ENCODE data around the gene UVRAG.

UVRAG gene

DNA sequence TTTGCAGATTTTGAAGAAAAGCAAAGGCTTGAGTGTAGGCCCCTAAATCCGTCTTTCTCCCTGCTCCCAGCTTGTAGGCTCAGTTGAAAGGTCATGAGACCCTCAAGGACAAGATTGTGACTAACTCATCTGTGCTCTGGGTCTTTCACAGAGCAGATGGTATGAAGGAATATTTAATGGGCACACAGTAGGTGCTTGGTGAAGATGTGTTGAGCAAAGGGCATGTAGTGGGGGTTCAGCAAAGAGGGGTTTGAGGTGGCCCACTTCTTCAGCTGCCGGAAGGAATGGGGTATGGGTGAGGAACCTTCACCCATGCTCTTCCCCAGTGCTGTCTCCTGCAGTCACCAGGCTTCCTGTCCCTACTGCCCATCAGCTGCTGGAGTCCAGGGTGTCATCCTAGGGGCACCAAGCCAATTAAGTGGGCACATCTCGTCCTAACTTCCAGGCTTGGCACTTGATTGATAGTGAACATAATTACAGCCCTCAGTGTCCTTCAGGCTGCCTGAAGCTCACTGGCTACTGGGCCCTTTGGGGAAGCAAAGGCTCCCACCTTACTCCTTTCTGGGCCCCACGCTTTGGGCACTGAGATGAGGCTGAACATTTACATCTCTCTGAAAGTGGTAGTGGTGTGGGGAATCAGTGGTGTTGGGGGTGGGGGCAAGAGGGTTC lies 31.5 kb upstream of the UVRAG start:
- no peak for DNase-seq (ENCODE audit: low read depth in 1 of 2, low spot score in 1 of 2)

DNA sequence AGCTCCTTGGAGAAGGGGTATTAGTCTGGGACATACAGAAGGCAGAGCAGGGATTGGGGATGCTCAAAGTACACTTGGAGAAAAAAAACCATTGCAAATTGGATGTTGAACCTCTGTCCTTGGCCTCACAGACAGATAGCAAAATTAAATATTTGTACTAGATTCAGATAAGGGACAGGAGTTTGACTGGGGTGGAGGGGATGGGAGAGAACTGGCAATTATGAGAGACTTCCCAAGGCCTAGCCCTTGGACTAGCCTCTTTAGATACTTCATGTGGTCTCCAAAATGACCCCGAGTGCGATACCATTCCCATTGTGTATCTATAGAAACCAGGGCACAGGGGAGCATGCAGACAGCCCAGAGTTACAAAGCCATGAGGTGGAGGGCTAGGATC lies 30.9 kb upstream of the UVRAG start:
- DNase-seq (ENCODE audit: low read depth in 1 of 2, low spot score in 1 of 2), result no peak

GRCh38 chr11:75784506-75784905 lies 30.5 kb upstream of the UVRAG start:
- no peak for DNase-seq (ENCODE audit: low read depth in 1 of 2, low spot score in 1 of 2)

DNA sequence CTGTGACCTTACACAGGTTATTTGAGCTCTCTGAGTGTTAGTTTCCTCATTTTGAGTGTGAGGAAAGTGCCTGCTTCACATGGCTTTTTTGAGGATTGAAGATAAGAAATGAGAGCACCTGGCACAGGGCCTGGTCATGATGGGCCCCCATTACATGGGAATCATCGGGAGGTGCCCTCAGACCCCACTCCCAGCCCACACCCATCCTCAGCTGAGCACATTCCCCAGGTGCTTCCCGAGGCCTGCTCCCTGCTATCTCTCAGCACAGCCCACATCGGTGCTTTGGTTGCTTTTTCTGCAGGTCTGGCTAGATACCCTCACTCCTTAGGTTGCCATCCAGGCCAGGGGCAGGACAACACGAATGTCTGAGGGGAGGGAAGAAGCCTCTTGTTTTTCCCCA lies 29.8 kb upstream of the UVRAG start:
- no peak for DNase-seq (ENCODE audit: low read depth in 1 of 2, low spot score in 1 of 2)

- no peak for DNase-seq (ENCODE audit: low read depth in 1 of 2, low spot score in 1 of 2)
Observed at GRCh38 chr11:75786101-75786736, 28.8 kb upstream of the UVRAG start.

- no peak for DNase-seq (ENCODE audit: low read depth in 1 of 2, low spot score in 1 of 2)
Observed at GRCh38 chr11:75789521-75789920, 25.5 kb upstream of the UVRAG start.

DNA sequence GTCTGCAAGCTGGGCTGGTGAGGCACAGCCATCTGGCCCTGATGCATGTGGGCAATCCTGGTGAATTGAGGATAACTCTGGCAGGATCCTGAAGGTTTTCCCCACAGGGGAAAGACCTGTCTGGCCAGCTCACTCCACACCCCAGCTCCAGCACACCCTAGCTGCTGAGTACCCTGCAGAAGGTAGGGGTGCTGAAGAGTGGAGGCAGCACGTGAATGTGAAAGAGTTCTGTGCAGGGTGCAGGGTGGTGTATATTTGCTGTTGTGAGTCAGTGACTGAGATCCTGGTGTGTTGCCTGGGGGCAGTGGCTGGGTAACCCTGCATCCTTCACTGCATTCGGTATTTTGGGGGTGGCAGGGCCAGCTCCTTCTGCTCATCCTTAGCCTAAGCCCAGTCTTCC lies 24.0 kb upstream of the UVRAG start:
- DNase-seq (ENCODE audit: low read depth in 1 of 2, low spot score in 1 of 2), result no peak

DNA sequence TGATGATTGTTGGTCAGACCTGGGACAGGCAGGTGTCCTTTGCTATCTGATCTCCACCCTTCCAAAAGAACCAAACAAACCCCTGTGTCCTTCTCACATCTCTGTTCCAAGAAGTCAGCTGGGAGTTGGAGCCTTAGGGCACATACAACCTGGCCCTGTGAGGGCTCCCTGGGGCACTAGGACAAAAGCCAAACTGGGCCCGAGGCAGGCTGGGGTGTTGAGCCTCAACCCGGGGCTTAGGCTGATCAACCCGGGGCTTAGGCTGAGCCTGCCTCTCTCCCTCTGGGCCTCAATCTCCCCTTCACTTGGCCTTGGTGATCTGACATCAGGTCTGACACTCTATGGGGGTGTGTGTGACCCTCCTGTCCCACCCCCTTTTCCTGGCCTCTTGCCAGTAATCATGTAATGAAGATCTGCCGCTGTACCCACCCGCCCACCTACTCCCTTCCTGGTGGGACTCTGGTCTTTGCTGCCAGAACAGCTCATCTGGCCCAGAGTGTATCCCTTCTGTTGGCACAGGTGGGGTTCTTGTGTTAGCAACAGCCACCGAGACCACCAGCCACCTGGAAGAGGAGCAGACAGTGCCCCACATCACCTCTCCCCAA lies 22.8 kb upstream of the UVRAG start:
- DNase-seq (ENCODE audit: low read depth in 1 of 2, low spot score in 1 of 2), result no peak

DNA sequence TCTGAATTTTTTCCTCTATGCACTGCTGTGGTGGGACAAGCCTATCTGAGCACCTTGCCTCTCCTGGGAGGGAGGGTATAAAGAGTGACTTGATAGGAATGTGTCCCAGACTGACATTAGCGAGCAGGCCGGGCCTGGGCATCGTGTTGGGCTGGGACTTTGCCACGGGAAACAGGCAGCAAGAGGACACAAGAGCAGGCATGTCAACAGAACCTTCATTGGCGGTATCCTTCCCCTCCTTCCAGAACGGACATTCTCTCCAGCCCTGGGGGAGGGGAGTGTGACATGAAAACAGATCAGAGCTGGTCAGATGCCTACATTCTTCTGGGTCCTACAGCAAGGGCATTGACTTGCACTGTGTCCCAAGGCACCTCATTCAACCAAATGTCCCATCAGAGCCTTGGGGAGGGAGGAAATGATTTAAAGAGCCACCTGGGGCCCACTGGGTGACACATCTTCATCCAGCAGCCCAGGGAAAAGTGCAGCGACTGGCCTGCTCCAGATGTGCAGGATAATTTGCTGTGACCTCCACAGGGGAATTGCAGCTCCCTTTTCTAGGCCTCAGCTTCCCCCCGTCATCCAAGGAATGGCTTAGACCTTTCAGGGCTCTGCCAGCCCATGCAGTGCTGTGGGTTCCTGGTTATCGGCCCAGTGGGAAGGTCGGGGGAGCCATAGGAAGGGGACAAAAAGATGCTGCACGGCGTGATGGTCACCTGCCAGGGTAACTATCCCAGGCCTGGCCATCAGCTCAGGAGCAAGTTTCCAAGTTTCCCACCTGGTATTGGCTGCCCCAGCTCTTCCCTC lies 21.8 kb upstream of the UVRAG start:
- no peak for DNase-seq (ENCODE audit: low read depth in 1 of 2, low spot score in 1 of 2)

GRCh38 chr11:75793966-75794365 lies 21.0 kb upstream of the UVRAG start:
- DNase-seq (ENCODE audit: low read depth in 1 of 2, low spot score in 1 of 2), result no peak

DNA sequence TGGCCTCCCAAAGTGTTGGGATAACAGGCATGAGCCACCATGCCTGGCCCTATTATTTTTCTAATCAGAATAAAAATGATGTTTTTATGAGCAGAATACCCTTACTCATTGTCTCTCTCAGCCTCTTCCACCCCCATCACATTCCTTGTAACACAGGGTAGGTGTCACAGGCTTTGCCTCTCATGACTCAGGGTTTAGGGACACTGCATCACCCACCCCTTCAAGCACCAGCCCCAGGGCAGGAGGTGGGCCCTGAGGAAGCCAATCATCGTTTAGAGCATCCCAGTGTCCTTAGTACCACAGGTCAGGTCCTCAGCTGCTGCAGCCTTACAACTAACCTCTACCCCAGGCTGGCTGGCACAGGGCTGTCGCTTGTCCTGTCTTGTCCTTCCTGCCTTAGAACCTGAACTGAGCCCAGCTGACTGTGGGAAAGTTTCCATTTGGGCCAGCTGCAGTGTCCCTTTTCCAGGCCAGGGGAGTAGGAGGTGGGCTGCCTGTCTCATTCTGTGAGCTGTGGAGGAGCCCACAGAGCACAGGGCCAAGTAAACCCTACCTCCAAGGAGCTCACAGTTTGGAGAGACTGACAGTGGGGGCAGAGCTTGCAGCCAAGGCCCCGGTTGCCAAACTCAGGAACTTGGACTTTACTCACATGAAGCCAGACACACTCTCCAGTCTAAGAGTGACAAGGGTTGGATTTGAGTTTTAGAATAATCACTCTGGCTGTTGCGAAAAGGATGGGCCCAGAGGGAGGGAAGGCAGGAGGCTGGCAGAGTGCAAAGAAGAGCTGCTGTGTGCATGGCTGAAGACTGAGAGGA lies 19.5 kb upstream of the UVRAG start:
- DNase-seq (ENCODE audit: low read depth in 1 of 2, low spot score in 1 of 2), result no peak

GRCh38 chr11:75796091-75796435 lies 18.9 kb upstream of the UVRAG start:
- no peak for DNase-seq (ENCODE audit: low read depth in 1 of 2, low spot score in 1 of 2)

DNA sequence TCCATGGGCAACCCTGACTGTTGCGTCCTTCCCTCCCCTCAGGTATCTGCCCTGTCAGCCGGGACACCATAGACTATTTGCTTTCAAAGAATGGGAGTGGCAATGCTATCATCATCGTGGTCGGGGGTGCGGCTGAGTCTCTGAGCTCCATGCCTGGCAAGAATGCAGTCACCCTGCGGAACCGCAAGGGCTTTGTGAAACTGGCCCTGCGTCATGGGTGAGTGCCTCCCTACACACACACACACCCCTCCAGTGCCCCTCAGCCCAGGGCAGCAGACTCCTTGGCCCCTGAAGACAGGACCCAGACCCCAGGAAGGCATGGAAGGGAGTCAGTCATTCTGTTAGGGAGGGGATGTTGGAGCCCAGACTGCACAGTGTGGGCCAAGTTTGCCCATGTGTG lies 17.9 kb upstream of the UVRAG start:
- DNase-seq (ENCODE audit: low read depth in 1 of 2, low spot score in 1 of 2), result no peak

DNA sequence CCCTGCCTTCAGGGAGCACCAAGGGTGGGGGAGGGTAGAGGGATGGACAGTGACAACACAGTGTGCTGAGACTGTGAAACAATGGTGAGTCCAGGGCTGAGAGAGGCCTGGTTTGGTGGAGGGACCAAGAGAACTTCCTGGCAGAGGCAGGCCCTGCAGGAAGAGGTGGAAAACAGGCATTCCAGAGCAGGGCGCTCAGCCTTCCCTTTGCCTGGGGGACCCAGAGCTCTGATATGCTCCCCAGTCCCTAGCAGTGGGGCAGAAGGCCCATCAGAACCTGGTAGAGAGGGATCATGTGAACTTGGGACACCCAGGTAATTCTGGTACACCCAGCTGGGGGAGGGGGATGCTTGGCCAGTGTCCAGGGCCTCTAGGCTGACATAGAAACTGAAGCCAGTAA lies 17.2 kb upstream of the UVRAG start:
- DNase-seq (ENCODE audit: low read depth in 1 of 2, low spot score in 1 of 2), result no peak

DNA sequence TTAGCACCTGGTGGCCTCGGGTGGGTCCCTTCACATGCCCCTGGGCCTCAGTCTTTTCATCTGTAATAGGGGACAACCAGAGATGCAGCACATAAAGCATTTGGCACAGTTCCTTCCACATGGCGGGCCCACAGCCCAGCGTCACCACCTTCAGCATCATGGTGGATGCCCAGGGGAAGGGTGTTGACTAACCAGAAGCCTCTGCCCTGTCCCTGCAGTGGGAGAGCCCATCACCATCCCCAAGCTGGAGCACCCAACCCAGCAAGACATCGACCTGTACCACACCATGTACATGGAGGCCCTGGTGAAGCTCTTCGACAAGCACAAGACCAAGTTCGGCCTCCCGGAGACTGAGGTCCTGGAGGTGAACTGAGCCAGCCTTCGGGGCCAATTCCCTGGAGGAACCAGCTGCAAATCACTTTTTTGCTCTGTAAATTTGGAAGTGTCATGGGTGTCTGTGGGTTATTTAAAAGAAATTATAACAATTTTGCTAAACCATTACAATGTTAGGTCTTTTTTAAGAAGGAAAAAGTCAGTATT lies 14.8 kb upstream of the UVRAG start:
- DNase-seq (ENCODE audit: low read depth in 1 of 2, low spot score in 1 of 2), result no peak

GRCh38 chr11:75800728-75801361 lies 14.2 kb upstream of the UVRAG start:
- DNase-seq (ENCODE audit: low read depth in 1 of 2, low spot score in 1 of 2), result no peak

- DNase-seq (ENCODE audit: low read depth in 1 of 2, low spot score in 1 of 2), result no peak
Observed at GRCh38 chr11:75801362-75802020, 13.5 kb upstream of the UVRAG start.

GRCh38 chr11:75802021-75802912 lies 12.7 kb upstream of the UVRAG start:
- DNase-seq (ENCODE audit: low read depth in 1 of 2, low spot score in 1 of 2), result no peak
